Measurements from ENCODE around the gene MINDY4. TPM values are rescaled to one million over a fixed set of nuclear protein-coding genes. Genes with fewer than 3 reads are reported as not detected.
A peak's percentile ranks its signal among the peaks of the same experiment; 100 is the strongest.

The MINDY4 gene
- total and polyA plus RNA-seq, 4 donors, result 0.93 to 6.1 (median 1.9) TPM

GRCh38 chr7:30800785-30801252, 29.6 kb downstream of the MINDY4 start:
- Histone ChIP-seq H3K36me3 (ENCODE audit: control insufficient read depth in 4 of 4, insufficient read depth in 3 of 4, low read depth in 1 of 4, low read length in 3 of 4) (no peaks in the 10 kb centered on the region), H3K9me3 (ENCODE audit: control insufficient read depth in 4 of 4, low read length in 3 of 4) (no peaks in the 10 kb centered on the region), H3K9ac (ENCODE audit: low read depth in 1 of 2, low read length in 2 of 2) (no peak overlapping the region), H3K27me3 (ENCODE audit: control insufficient read depth in 4 of 4, insufficient read depth in 4 of 4, low read length in 3 of 4) (no peaks in the 10 kb centered on the region), H3K4me1 (ENCODE audit: control insufficient read depth in 4 of 4, insufficient read depth in 4 of 4, low read length in 3 of 4) (peaks cover 0 to 16% (median 10%) of the 10 kb centered on the region in 4 donors), H3K27ac (ENCODE audit: low read depth in 1 of 2, low read length in 2 of 2) (no peak overlapping the region), H3K4me3 (ENCODE audit: low read depth in 1 of 3, low read length in 3 of 3) (no peak overlapping the region)
- WGBS, result 55% methylated on average over 6 of the region's 6 CpGs
- TF ChIP-seq HNF4A (conservative IDR thresholded peaks at IDR 0.05), result peak in 1 of 2 donors; percentile 26
- no peak for TF ChIP-seq JUND (IDR thresholded peaks at IDR 0.05)
- no peak for TF ChIP-seq SP1 (IDR thresholded peaks at IDR 0.05)
- TF ChIP-seq, protein P1, sequence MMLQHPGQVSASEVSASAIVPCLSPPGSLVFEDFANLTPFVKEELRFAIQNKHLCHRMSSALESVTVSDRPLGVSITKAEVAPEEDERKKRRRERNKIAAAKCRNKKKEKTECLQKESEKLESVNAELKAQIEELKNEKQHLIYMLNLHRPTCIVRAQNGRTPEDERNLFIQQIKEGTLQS (IDR thresholded peaks at IDR 0.05), result peak; percentile 24
- TF ChIP-seq RXRA (IDR thresholded peaks at IDR 0.05), result peak; percentile 7 to 24
- TF ChIP-seq, protein P2, sequence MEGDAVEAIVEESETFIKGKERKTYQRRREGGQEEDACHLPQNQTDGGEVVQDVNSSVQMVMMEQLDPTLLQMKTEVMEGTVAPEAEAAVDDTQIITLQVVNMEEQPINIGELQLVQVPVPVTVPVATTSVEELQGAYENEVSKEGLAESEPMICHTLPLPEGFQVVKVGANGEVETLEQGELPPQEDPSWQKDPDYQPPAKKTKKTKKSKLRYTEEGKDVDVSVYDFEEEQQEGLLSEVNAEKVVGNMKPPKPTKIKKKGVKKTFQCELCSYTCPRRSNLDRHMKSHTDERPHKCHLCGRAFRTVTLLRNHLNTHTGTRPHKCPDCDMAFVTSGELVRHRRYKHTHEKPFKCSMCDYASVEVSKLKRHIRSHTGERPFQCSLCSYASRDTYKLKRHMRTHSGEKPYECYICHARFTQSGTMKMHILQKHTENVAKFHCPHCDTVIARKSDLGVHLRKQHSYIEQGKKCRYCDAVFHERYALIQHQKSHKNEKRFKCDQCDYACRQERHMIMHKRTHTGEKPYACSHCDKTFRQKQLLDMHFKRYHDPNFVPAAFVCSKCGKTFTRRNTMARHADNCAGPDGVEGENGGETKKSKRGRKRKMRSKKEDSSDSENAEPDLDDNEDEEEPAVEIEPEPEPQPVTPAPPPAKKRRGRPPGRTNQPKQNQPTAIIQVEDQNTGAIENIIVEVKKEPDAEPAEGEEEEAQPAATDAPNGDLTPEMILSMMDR (IDR thresholded peaks at IDR 0.05; ENCODE audit: low read depth, low read length, missing input control), result peak; percentile 81
- TF ChIP-seq RAD21 (IDR thresholded peaks at IDR 0.05), result peak; percentile 97
- peak; percentile 68 for DNase-seq (ENCODE audit: low spot score)

DNA sequence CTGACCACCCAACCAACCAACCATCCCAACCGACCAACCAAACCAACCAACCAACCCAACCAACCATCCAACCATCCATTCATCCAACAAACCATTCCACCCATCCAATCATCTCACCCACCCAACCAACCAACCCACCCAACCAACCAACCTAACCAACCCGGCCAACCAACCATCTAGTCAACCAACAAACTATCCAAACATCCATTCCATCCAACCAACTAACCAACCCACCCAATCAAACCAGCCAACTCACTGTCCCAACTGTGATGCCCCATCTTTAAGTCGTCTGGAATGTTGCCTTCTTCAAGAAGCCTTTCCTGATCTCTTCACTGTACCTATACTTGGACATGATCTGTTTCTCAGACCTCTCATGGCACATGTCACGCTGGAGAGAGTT, 31.6 kb downstream of the MINDY4 start:
- H3K27ac ChIP-seq (ENCODE audit: low read depth in 1 of 2, low read length in 2 of 2), result no peak overlapping the region
- TF ChIP-seq YY1 (IDR thresholded peaks at IDR 0.05) (no peak), REST (IDR thresholded peaks at IDR 0.05) (no peak), FOXA2 (IDR thresholded peaks at IDR 0.05) (no peak), ZBTB33 (IDR thresholded peaks at IDR 0.05) (no peak), EGR1 (IDR thresholded peaks at IDR 0.05; ENCODE audit: low read depth in 2 of 2) (no peak), NR2F2 (IDR thresholded peaks at IDR 0.05) (no peak), JUND (IDR thresholded peaks at IDR 0.05) (no peak), RXRA (IDR thresholded peaks at IDR 0.05) (no peak), GABPA (IDR thresholded peaks at IDR 0.05 in 1 of 2, conservative IDR thresholded peaks at IDR 0.05 in 1 of 2) (no peak)
- H3K36me3 ChIP-seq (ENCODE audit: control insufficient read depth in 4 of 4, insufficient read depth in 3 of 4, low read depth in 1 of 4, low read length in 3 of 4), result no peaks in the 10 kb centered on the region
- no peak overlapping the region for H3K9ac ChIP-seq (ENCODE audit: low read depth in 1 of 2, low read length in 2 of 2)
- no peak overlapping the region for H3K4me3 ChIP-seq (ENCODE audit: low read depth in 1 of 3, low read length in 3 of 3)
- DNase-seq (ENCODE audit: low spot score), result no peak
- H3K27me3 ChIP-seq (ENCODE audit: control insufficient read depth in 4 of 4, insufficient read depth in 4 of 4, low read length in 3 of 4), result no peaks in the 10 kb centered on the region
- 95% methylated on average over 4 of the region's 4 CpGs for WGBS
- H3K9me3 ChIP-seq (ENCODE audit: control insufficient read depth in 4 of 4, low read length in 3 of 4), result no peaks in the 10 kb centered on the region
- peaks cover 0 to 2% (median under 1%) of the 10 kb centered on the region in 4 donors for H3K4me1 ChIP-seq (ENCODE audit: control insufficient read depth in 4 of 4, insufficient read depth in 4 of 4, low read length in 3 of 4)
